ENCODE data around the gene INPP4B.

INPP4B gene

GRCh38 chr4:142324572-142324971 lies 521.5 kb downstream of the INPP4B start:
- Histone ChIP-seq H3K23ac (ENCODE audit: low read length) (no peak overlapping the region), H3K4me2 (ENCODE audit: low read length) (no peak overlapping the region), H2AFZ (ENCODE audit: insufficient read depth, low read length, poor library complexity) (no peak overlapping the region), H3K9me3 (ENCODE audit: insufficient read depth, low read depth, low read length) (no peaks in the 10 kb centered on the region), H2BK12ac (ENCODE audit: low read length) (no peak overlapping the region), H4K91ac (ENCODE audit: low read depth, low read length) (no peak overlapping the region), H3K4me3 (ENCODE audit: low read depth, low read length) (no peak overlapping the region), H2AK5ac (ENCODE audit: low read length) (no peak overlapping the region), H2BK120ac (ENCODE audit: insufficient read depth, low read length, poor library complexity) (no peak overlapping the region), H3K4ac (ENCODE audit: low read depth, low read length) (no peak overlapping the region), H3K36me3 (ENCODE audit: control insufficient read depth in 1 of 2, insufficient read depth in 2 of 2, low read length in 2 of 2) (no peaks in the 10 kb centered on the region), H2BK5ac (ENCODE audit: low read depth, low read length, poor library complexity) (no peak overlapping the region), H3K27me3 (ENCODE audit: insufficient read depth, low read length) (no peaks in the 10 kb centered on the region), H4K8ac (ENCODE audit: low read depth, low read length) (no peak overlapping the region), H3K79me2 (ENCODE audit: control insufficient read depth, insufficient read depth, low read length, poor library complexity) (no peaks in the 10 kb centered on the region), H3K9ac (ENCODE audit: low read length) (no peak overlapping the region), H3K14ac (ENCODE audit: low read length) (no peak overlapping the region), H3K18ac (ENCODE audit: low read length) (no peak overlapping the region), H3K79me1 (ENCODE audit: low read length) (no peaks in the 10 kb centered on the region), H3K27ac (ENCODE audit: low read depth, low read length) (no peak overlapping the region), H4K12ac (ENCODE audit: low read depth, low read length) (no peak overlapping the region), H3K4me1 (ENCODE audit: control insufficient read depth in 1 of 2, insufficient read depth in 2 of 2, low read length in 2 of 2) (no peaks in the 10 kb centered on the region)
- WGBS (ENCODE audit: extremely low coverage, insufficient coverage, insufficient read length) = no CpG with 5 or more reads among the region's 1 CpG
- DNase-seq = peak in 1 of 2 donors; percentile 7

- Histone ChIP-seq H3K4me1 (ENCODE audit: control insufficient read depth in 1 of 2, insufficient read depth in 2 of 2, low read length in 2 of 2) (no peaks in the 10 kb centered on the region), H3K14ac (ENCODE audit: low read length) (no peak overlapping the region), H2BK5ac (ENCODE audit: low read depth, low read length, poor library complexity) (no peak overlapping the region), H3K4me2 (ENCODE audit: low read length) (no peak overlapping the region), H3K9me3 (ENCODE audit: insufficient read depth, low read depth, low read length) (no peaks in the 10 kb centered on the region), H3K18ac (ENCODE audit: low read length) (no peak overlapping the region), H2BK120ac (ENCODE audit: insufficient read depth, low read length, poor library complexity) (no peak overlapping the region), H3K36me3 (ENCODE audit: control insufficient read depth in 1 of 2, insufficient read depth in 2 of 2, low read length in 2 of 2) (no peaks in the 10 kb centered on the region), H3K79me2 (ENCODE audit: control insufficient read depth, insufficient read depth, low read length, poor library complexity) (no peaks in the 10 kb centered on the region), H2BK12ac (ENCODE audit: low read length) (no peak overlapping the region), H4K12ac (ENCODE audit: low read depth, low read length) (no peak overlapping the region), H3K79me1 (ENCODE audit: low read length) (no peaks in the 10 kb centered on the region), H3K9ac (ENCODE audit: low read length) (no peak overlapping the region), H4K8ac (ENCODE audit: low read depth, low read length) (no peak overlapping the region), H3K4ac (ENCODE audit: low read depth, low read length) (no peak overlapping the region), H2AK5ac (ENCODE audit: low read length) (no peak overlapping the region), H4K91ac (ENCODE audit: low read depth, low read length) (no peak overlapping the region), H3K27me3 (ENCODE audit: insufficient read depth, low read length) (no peaks in the 10 kb centered on the region), H3K4me3 (ENCODE audit: low read depth, low read length) (no peak overlapping the region), H2AFZ (ENCODE audit: insufficient read depth, low read length, poor library complexity) (no peak overlapping the region), H3K23ac (ENCODE audit: low read length) (no peak overlapping the region), H3K27ac (ENCODE audit: low read depth, low read length) (no peak overlapping the region)
- DNase-seq = no peak
- no CpG with 5 or more reads among the region's 2 CpGs for WGBS (ENCODE audit: extremely low coverage, insufficient coverage, insufficient read length)
Observed at GRCh38 chr4:142322996-142323395, 523.1 kb downstream of the INPP4B start.

- H2AFZ ChIP-seq (ENCODE audit: insufficient read depth, low read length, poor library complexity) = no peak overlapping the region
- H4K8ac ChIP-seq (ENCODE audit: low read depth, low read length) = no peak overlapping the region
- H3K27ac ChIP-seq (ENCODE audit: low read depth, low read length) = no peak overlapping the region
- H2AK5ac ChIP-seq (ENCODE audit: low read length) = no peak overlapping the region
- H4K12ac ChIP-seq (ENCODE audit: low read depth, low read length) = no peak overlapping the region
- no peaks in the 10 kb centered on the region for H3K36me3 ChIP-seq (ENCODE audit: control insufficient read depth in 1 of 2, insufficient read depth in 2 of 2, low read length in 2 of 2)
- no peak overlapping the region for H3K18ac ChIP-seq (ENCODE audit: low read length)
- no peak overlapping the region for H3K23ac ChIP-seq (ENCODE audit: low read length)
- no peak overlapping the region for H3K4ac ChIP-seq (ENCODE audit: low read depth, low read length)
- WGBS (ENCODE audit: extremely low coverage, insufficient coverage, insufficient read length) = no CpG with 5 or more reads among the region's 1 CpG
- peak in 1 of 2 donors; percentile 4 for DNase-seq
- no peak overlapping the region for H2BK5ac ChIP-seq (ENCODE audit: low read depth, low read length, poor library complexity)
- no peaks in the 10 kb centered on the region for H3K9me3 ChIP-seq (ENCODE audit: insufficient read depth, low read depth, low read length)
- no peak overlapping the region for H4K91ac ChIP-seq (ENCODE audit: low read depth, low read length)
- no peak overlapping the region for H3K14ac ChIP-seq (ENCODE audit: low read length)
- no peaks in the 10 kb centered on the region for H3K27me3 ChIP-seq (ENCODE audit: insufficient read depth, low read length)
- no peak overlapping the region for H2BK120ac ChIP-seq (ENCODE audit: insufficient read depth, low read length, poor library complexity)
- H3K4me2 ChIP-seq (ENCODE audit: low read length) = no peak overlapping the region
- no peaks in the 10 kb centered on the region for H3K79me1 ChIP-seq (ENCODE audit: low read length)
- no peak overlapping the region for H3K9ac ChIP-seq (ENCODE audit: low read length)
- H2BK12ac ChIP-seq (ENCODE audit: low read length) = no peak overlapping the region
- peaks cover 0 to 2% of the 10 kb centered on the region in 2 experiments for H3K4me1 ChIP-seq (ENCODE audit: control insufficient read depth in 1 of 2, insufficient read depth in 2 of 2, low read length in 2 of 2)
- H3K4me3 ChIP-seq (ENCODE audit: low read depth, low read length) = no peak overlapping the region
- no peaks in the 10 kb centered on the region for H3K79me2 ChIP-seq (ENCODE audit: control insufficient read depth, insufficient read depth, low read length, poor library complexity)
Observed at GRCh38 chr4:142318280-142318679, 527.8 kb downstream of the INPP4B start.

- H3K9me3 ChIP-seq (ENCODE audit: insufficient read depth, low read depth, low read length) = no peaks in the 10 kb centered on the region
- H3K4me2 ChIP-seq (ENCODE audit: low read length) = no peak overlapping the region
- no peak overlapping the region for H2AK5ac ChIP-seq (ENCODE audit: low read length)
- no peak for DNase-seq
- H4K12ac ChIP-seq (ENCODE audit: low read depth, low read length) = no peak overlapping the region
- no peak overlapping the region for H3K14ac ChIP-seq (ENCODE audit: low read length)
- peaks cover 0 to 2% of the 10 kb centered on the region in 2 experiments for H3K4me1 ChIP-seq (ENCODE audit: control insufficient read depth in 1 of 2, insufficient read depth in 2 of 2, low read length in 2 of 2)
- H3K9ac ChIP-seq (ENCODE audit: low read length) = no peak overlapping the region
- no peak overlapping the region for H3K27ac ChIP-seq (ENCODE audit: low read depth, low read length)
- no peaks in the 10 kb centered on the region for H3K36me3 ChIP-seq (ENCODE audit: control insufficient read depth in 1 of 2, insufficient read depth in 2 of 2, low read length in 2 of 2)
- no peak overlapping the region for H2BK120ac ChIP-seq (ENCODE audit: insufficient read depth, low read length, poor library complexity)
- no peak overlapping the region for H3K4me3 ChIP-seq (ENCODE audit: low read depth, low read length)
- H2AFZ ChIP-seq (ENCODE audit: insufficient read depth, low read length, poor library complexity) = no peak overlapping the region
- H3K79me1 ChIP-seq (ENCODE audit: low read length) = no peaks in the 10 kb centered on the region
- no peaks in the 10 kb centered on the region for H3K27me3 ChIP-seq (ENCODE audit: insufficient read depth, low read length)
- no CpG with 5 or more reads among the region's 2 CpGs for WGBS (ENCODE audit: extremely low coverage, insufficient coverage, insufficient read length)
- no peaks in the 10 kb centered on the region for H3K79me2 ChIP-seq (ENCODE audit: control insufficient read depth, insufficient read depth, low read length, poor library complexity)
- H2BK12ac ChIP-seq (ENCODE audit: low read length) = no peak overlapping the region
- H4K91ac ChIP-seq (ENCODE audit: low read depth, low read length) = no peak overlapping the region
- H2BK5ac ChIP-seq (ENCODE audit: low read depth, low read length, poor library complexity) = no peak overlapping the region
- no peak overlapping the region for H4K8ac ChIP-seq (ENCODE audit: low read depth, low read length)
- no peak overlapping the region for H3K23ac ChIP-seq (ENCODE audit: low read length)
- no peak overlapping the region for H3K18ac ChIP-seq (ENCODE audit: low read length)
- no peak overlapping the region for H3K4ac ChIP-seq (ENCODE audit: low read depth, low read length)
Observed at GRCh38 chr4:142316913-142317312, 529.2 kb downstream of the INPP4B start.
